HepG2 (cell line): ENCODE data around the gene DPH6. TPM values are rescaled to one million over a fixed set of nuclear protein-coding genes. Genes with fewer than 3 reads are reported as not detected.

ENCODE experiments used
- ATAC-seq: fragments of 200-7000 bp; cut with Tn5 transposase; 3 replicates; pipeline ENCODE4 v1.9.1; 2020; ENCODE audit warnings: mild to moderate bottlenecking, moderate library complexity
- BruUV-seq: library from RNA; stranded (reverse); fragments of 400-500 nt; replicated peaks from 2 replicates; lab custom pipeline; 2021; lab: Mats Ljungman, UMichigan
- CTCF ChIA-PET: fragments of 300-600 bp; formaldehyde crosslinking; extraction: SDS; loops from one replicate; lab custom pipeline; 2021; ENCODE audit warnings: low total read pairs, inconsistent platforms, low intra/inter-chr PET ratio; lab: Yijun Ruan, JAX
- POLR2A ChIA-PET: fragments of 350-600 bp; sonication (Branson Sonifier 250); formaldehyde crosslinking; loops from one replicate; lab custom pipeline; 2020; ENCODE audit warnings: antibody characterized with exemption, inconsistent platforms; lab: Yijun Ruan, JAX
- DNase-seq: peaks from one replicate; pipeline ENCODE4 v3.0.0-alpha.2; 2015; ENCODE audit warnings: low spot score
- FAIRE-seq: peaks from 3 replicates; lab custom pipeline; 2011; peaks lifted over from hg19 to GRCh38; lab: Jason Lieb, UNC
- H2AFZ ChIP-seq: one replicate; pipeline ENCODE4 v1.6.1; 2011; ENCODE audit warnings: low read length, inconsistent platforms
- H3K27ac ChIP-seq: fragments of 300-600 bp; 3 replicates; pipeline ENCODE4 v1.8.0; 2011; ENCODE audit warnings: mixed run types, mild to moderate bottlenecking, mixed read lengths, low read length, inconsistent platforms; ENCODE audit not compliant: insufficient read depth; ENCODE audit errors: extremely low read length
- H3K27me3 ChIP-seq, 2 experiments: fragments of 200-600 bp in 1 of 2; 2 replicates in 1 of 2; 3 replicates in 1 of 2; pipeline versions ENCODE4 v1.6.0 to v1.8.0; 2011; ENCODE audit warnings: low read length in 2 of 2, mild to moderate bottlenecking in 2 of 2, moderate library complexity in 2 of 2, inconsistent platforms in 1 of 2; ENCODE audit not compliant: insufficient read depth in 2 of 2, control insufficient read depth in 1 of 2
- H3K36me3 ChIP-seq, 2 experiments: fragments of 200-600 bp in 1 of 2; replicated peaks in 1 of 2; 2 replicates in 1 of 2; 3 replicates in 1 of 2; pipeline versions ENCODE4 v1.5.1 to v1.8.0; 2011; ENCODE audit warnings: low read length in 2 of 2, inconsistent platforms in 1 of 2; ENCODE audit not compliant: insufficient read depth in 2 of 2, control insufficient read depth in 1 of 2
- H3K4me1 ChIP-seq: 2 replicates; pipeline ENCODE4 v1.5.1; 2012; ENCODE audit warnings: low read length, inconsistent platforms; ENCODE audit not compliant: insufficient read depth
- H3K4me2 ChIP-seq: 2 replicates; pipeline ENCODE4 v1.6.0; 2011; ENCODE audit warnings: low read depth, low read length, inconsistent platforms
- H3K4me3 ChIP-seq, 3 experiments: fragments of 200-600 bp in 1 of 3; sonication (generic), shearing (Covaris generic) in 1 of 3; replicated peaks in 1 of 3; 2 replicates each; pipeline ENCODE4 v1.5.1; 2011 to 2016; ENCODE audit warnings: low read length in 3 of 3, inconsistent platforms in 2 of 3, low read depth in 2 of 3, mild to moderate bottlenecking in 2 of 3, control low read depth in 1 of 3, mixed read lengths in 1 of 3; ENCODE audit not compliant: insufficient read depth in 1 of 3
- H3K79me2 ChIP-seq: one replicate; pipeline ENCODE4 v1.6.1; 2011; ENCODE audit warnings: low read length, inconsistent platforms; ENCODE audit not compliant: insufficient read depth
- H3K9ac ChIP-seq: 2 replicates; pipeline ENCODE4 v1.6.0; 2011; ENCODE audit warnings: mild to moderate bottlenecking, low read depth, low read length, inconsistent platforms; ENCODE audit not compliant: insufficient read depth
- H3K9me3 ChIP-seq: 2 replicates; pipeline ENCODE4 v1.5.1; 2012; ENCODE audit warnings: mild to moderate bottlenecking, low read length
- H4K20me1 ChIP-seq: 2 replicates; pipeline ENCODE4 v1.6.0; 2011; ENCODE audit warnings: inconsistent platforms, mild to moderate bottlenecking, low read length, moderate library complexity; ENCODE audit not compliant: insufficient read depth
- ARNT ChIP-seq: fragments of 450-650 bp; IDR thresholded peaks from 2 replicates; pipeline ENCODE4 v1.6.1; 2017
- ATM ChIP-seq: fragments of 450-650 bp; IDR thresholded peaks from 2 replicates; pipeline ENCODE4 v1.7.1; 2017; ENCODE audit warnings: mild to moderate bottlenecking, borderline replicate concordance
- CEBPB ChIP-seq: IDR thresholded peaks from 2 replicates; pipeline ENCODE4 v1.6.1; 2011; ENCODE audit warnings: low read depth, low read length, improper control_type of control experiment, borderline replicate concordance
- HNRNPL ChIP-seq: fragments of 200-400 bp; formaldehyde crosslinking; IDR thresholded peaks from 2 replicates; pipeline ENCODE4 v1.6.1; 2017; ENCODE audit warnings: mild to moderate bottlenecking, low read depth, low read length
- HOXA7 ChIP-seq: sonication (generic); formaldehyde crosslinking; IDR thresholded peaks from 2 replicates; pipeline ENCODE4 v1.8.1; 2022; ENCODE audit warnings: mild to moderate bottlenecking, missing genetic modification reagents, moderate library complexity
- MTA3 ChIP-seq: sonication (generic); formaldehyde crosslinking; IDR thresholded peaks from 2 replicates; pipeline ENCODE4 v1.4.0; 2020; ENCODE audit warnings: missing genetic modification reagents
- SIN3B ChIP-seq: fragments of 150-350 bp; IDR thresholded peaks from 2 replicates; pipeline ENCODE4 v1.6.1; 2014; ENCODE audit warnings: low read length
- SP4 ChIP-seq: sonication (generic); formaldehyde crosslinking; IDR thresholded peaks from 2 replicates; pipeline ENCODE4 v1.8.1; 2023; ENCODE audit warnings: mild to moderate bottlenecking, missing genetic modification reagents
- ZBTB21 ChIP-seq: sonication (generic); formaldehyde crosslinking; IDR thresholded peaks from 2 replicates; pipeline ENCODE4 v1.4.0; 2020; ENCODE audit warnings: missing genetic modification reagents
- ZNF225 ChIP-seq: sonication (generic); formaldehyde crosslinking; IDR thresholded peaks from 2 replicates; pipeline ENCODE4 v1.4.0; 2020; ENCODE audit warnings: mild to moderate bottlenecking, missing genetic modification reagents
- ZNF230 ChIP-seq: sonication (generic); formaldehyde crosslinking; IDR thresholded peaks from 2 replicates; pipeline ENCODE4 v1.4.0; 2020; ENCODE audit warnings: mild to moderate bottlenecking, missing genetic modification reagents
- WGBS: methylation state at CpG from one replicate; pipeline ENCODE4 v1.1.6; 2017; ENCODE audit warnings: low lambda C conversion rate; 5-methylcytosine and 5-hydroxymethylcytosine counted together
- in situ Hi-C: cut with HindIII; loops from 2 replicates; pipeline ENCODE4 v1.10.0; 2017; ENCODE audit warnings: low pct_unique_long_range_greater_than_20kb; ENCODE audit not compliant: extremely low pct_ligation_motif_present
- intact Hi-C: fragments of 100-400 bp; cut with micrococcal nuclease; formaldehyde crosslinking; loops from one replicate; pipeline ENCODE4 v1.10.0; 2022; ENCODE audit not compliant: unreplicated experiment
- polyA plus RNA-seq, 8 experiments: library from polyadenylated mRNA; depleted of rRNA in 3 of 8; stranded (reverse) in 7 of 8; unstranded in 1 of 8; fragments of >200 nt; fragmentation: Illumina TruSeq in 4 of 8; extraction: Trizol in 4 of 8; gene quantifications; 2 replicates each; pipeline versions ENCODE4 v1.2.1 to v1.2.3, GENCODE V29; 2011 to 2016; ENCODE audit warnings: low read depth in 4 of 8, missing spikeins in 1 of 8, mixed read lengths in 1 of 8; ENCODE audit not compliant: insufficient read depth in 1 of 8
- total RNA-seq, 5 experiments: library from RNA; depleted of rRNA; stranded (reverse); fragments of >200 nt; fragmentation: Illumina TruSeq; extraction: Trizol; gene quantifications; 2 replicates each; pipeline ENCODE4 v1.2.3, GENCODE V29; 2016; ENCODE audit warnings: low read depth in 1 of 5
- TF ChIP-seq, protein P1 (sequence below): sonication (generic); formaldehyde crosslinking; IDR thresholded peaks from 2 replicates; pipeline ENCODE4 v1.5.0; 2020; ENCODE audit warnings: mild to moderate bottlenecking, missing genetic modification reagents
- TF ChIP-seq, protein P2 (sequence below): sonication (generic); formaldehyde crosslinking; IDR thresholded peaks from 2 replicates; pipeline ENCODE4 v1.5.0; 2020; ENCODE audit warnings: mild to moderate bottlenecking, missing genetic modification reagents, borderline replicate concordance

The DPH6 gene
- total and polyA plus RNA-seq, 2 of the 13 experiments (the other 11 are each of a cell fraction or from before 2014, with no cell fraction given), result 10.2 to 25.8 TPM

DNA sequence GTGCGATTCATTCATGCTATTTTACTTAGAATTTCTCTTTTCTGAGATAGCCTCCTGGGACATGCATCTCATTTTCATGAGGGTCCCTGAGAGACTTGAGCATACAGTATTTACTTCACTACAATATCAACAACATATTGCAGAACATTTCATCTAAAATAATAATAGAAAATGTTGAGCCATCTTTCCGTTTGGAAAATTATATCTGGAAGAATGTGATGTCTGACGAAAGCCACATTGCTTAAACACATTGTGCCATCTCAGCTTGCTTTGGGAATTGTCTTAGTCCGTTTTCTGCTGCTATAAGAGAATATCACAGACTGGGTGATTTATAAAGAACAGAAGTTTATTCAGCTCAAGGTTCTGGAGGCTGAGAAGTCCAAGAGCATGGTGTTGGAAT, 55.5 kb downstream of the DPH6 start (continued):
- TF ChIP-seq HNRNPL (no peak), ZNF225 (CRISPR knock-in tag) (no peak)
- TF ChIP-seq, all 625 proteins: peak for 0

DNA sequence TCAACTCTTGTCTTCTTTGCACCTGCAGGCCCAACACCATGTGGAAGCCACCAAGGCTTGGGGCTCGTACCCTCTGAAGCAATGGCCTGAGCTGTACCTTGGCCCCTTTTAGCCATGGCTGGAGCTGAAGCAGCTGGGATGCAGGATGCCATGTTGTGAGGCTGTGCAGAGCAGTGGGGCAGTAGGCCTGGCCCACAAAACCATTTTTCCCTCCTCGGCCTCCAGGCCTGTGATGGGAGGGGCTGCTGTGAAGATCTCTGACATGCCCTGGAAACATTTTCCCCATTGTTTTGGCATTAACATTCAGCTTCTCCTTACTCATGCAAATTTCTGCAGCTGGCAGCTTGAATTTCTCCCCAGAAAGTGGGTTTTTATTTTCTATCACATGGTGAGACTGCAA, 58.5 kb downstream of the DPH6 start:
- Histone ChIP-seq H3K27ac (no peak overlapping the region), H3K79me2 (no peaks in the 10 kb centered on the region), H3K4me1 (no peaks in the 10 kb centered on the region), H3K36me3 (no peaks in the 10 kb centered on the region), H3K4me2 (no peak overlapping the region), H2AFZ (no peak overlapping the region), H3K9me3 (peaks cover 30% of the 10 kb centered on the region), H4K20me1 (no peaks in the 10 kb centered on the region), H3K9ac (no peak overlapping the region), H3K27me3 (no peaks in the 10 kb centered on the region), H3K4me3 (no peak overlapping the region)
- no CpG with 5 or more reads among the region's 2 CpGs for WGBS
- TF ChIP-seq SP4 (CRISPR knock-in tag), result no peak
- TF ChIP-seq ARNT, result no peak
- no peak for TF ChIP-seq MTA3 (CRISPR knock-in tag)
- TF ChIP-seq ATM, result no peak
- no peak for TF ChIP-seq ZBTB21 (CRISPR knock-in tag)
- TF ChIP-seq, protein P1, sequence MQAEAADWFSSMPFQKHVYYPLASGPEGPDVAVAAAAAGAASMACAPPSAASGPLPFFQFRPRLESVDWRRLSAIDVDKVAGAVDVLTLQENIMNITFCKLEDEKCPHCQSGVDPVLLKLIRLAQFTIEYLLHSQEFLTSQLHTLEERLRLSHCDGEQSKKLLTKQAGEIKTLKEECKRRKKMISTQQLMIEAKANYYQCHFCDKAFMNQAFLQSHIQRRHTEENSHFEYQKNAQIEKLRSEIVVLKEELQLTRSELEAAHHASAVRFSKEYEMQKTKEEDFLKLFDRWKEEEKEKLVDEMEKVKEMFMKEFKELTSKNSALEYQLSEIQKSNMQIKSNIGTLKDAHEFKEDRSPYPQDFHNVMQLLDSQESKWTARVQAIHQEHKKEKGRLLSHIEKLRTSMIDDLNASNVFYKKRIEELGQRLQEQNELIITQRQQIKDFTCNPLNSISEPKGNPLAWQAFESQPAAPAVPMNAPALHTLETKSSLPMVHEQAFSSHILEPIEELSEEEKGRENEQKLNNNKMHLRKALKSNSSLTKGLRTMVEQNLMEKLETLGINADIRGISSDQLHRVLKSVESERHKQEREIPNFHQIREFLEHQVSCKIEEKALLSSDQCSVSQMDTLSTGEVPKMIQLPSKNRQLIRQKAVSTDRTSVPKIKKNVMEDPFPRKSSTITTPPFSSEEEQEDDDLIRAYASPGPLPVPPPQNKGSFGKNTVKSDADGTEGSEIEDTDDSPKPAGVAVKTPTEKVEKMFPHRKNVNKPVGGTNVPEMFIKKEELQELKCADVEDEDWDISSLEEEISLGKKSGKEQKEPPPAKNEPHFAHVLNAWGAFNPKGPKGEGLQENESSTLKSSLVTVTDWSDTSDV (CRISPR knock-in tag), result no peak
- TF ChIP-seq HOXA7 (CRISPR knock-in tag), result no peak
- TF ChIP-seq, protein P2, sequence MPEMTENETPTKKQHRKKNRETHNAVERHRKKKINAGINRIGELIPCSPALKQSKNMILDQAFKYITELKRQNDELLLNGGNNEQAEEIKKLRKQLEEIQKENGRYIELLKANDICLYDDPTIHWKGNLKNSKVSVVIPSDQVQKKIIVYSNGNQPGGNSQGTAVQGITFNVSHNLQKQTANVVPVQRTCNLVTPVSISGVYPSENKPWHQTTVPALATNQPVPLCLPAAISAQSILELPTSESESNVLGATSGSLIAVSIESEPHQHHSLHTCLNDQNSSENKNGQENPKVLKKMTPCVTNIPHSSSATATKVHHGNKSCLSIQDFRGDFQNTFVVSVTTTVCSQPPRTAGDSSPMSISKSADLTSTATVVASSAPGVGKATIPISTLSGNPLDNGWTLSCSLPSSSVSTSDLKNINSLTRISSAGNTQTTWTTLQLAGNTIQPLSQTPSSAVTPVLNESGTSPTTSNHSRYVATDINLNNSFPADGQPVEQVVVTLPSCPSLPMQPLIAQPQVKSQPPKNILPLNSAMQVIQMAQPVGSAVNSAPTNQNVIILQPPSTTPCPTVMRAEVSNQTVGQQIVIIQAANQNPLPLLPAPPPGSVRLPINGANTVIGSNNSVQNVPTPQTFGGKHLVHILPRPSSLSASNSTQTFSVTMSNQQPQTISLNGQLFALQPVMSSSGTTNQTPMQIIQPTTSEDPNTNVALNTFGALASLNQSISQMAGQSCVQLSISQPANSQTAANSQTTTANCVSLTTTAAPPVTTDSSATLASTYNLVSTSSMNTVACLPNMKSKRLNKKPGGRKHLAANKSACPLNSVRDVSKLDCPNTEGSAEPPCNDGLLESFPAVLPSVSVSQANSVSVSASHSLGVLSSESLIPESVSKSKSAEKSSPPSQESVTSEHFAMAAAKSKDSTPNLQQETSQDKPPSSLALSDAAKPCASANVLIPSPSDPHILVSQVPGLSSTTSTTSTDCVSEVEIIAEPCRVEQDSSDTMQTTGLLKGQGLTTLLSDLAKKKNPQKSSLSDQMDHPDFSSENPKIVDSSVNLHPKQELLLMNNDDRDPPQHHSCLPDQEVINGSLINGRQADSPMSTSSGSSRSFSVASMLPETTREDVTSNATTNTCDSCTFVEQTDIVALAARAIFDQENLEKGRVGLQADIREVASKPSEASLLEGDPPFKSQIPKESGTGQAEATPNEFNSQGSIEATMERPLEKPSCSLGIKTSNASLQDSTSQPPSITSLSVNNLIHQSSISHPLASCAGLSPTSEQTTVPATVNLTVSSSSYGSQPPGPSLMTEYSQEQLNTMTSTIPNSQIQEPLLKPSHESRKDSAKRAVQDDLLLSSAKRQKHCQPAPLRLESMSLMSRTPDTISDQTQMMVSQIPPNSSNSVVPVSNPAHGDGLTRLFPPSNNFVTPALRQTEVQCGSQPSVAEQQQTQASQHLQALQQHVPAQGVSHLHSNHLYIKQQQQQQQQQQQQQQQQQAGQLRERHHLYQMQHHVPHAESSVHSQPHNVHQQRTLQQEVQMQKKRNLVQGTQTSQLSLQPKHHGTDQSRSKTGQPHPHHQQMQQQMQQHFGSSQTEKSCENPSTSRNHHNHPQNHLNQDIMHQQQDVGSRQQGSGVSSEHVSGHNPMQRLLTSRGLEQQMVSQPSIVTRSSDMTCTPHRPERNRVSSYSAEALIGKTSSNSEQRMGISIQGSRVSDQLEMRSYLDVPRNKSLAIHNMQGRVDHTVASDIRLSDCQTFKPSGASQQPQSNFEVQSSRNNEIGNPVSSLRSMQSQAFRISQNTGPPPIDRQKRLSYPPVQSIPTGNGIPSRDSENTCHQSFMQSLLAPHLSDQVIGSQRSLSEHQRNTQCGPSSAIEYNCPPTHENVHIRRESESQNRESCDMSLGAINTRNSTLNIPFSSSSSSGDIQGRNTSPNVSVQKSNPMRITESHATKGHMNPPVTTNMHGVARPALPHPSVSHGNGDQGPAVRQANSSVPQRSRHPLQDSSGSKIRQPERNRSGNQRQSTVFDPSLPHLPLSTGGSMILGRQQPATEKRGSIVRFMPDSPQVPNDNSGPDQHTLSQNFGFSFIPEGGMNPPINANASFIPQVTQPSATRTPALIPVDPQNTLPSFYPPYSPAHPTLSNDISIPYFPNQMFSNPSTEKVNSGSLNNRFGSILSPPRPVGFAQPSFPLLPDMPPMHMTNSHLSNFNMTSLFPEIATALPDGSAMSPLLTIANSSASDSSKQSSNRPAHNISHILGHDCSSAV (CRISPR knock-in tag), result no peak
- no peak for TF ChIP-seq SIN3B
- TF ChIP-seq ZNF230 (CRISPR knock-in tag), result no peak
- TF ChIP-seq CEBPB, result no peak
- no TSS peak for BruUV-seq
- ATAC-seq (no peak), DNase-seq (no peak), FAIRE-seq (no peak)
- ChIA-PET POLR2A (no interaction called here), CTCF (no interaction called here)
- in situ Hi-C loops, result no loop called here
- intact Hi-C loops, result no loop called here
